ENCODE results near the gene SCYGR6. TPM values are rescaled to one million over a fixed set of nuclear protein-coding genes. Genes with fewer than 3 reads are reported as not detected.

SCYGR6 gene
- total and polyA plus RNA-seq, 9 of the 15 experiments (the other 6 are each of a cell fraction or from before 2014, with no cell fraction given) = not detected

- Histone ChIP-seq H2AFZ (ENCODE audit: low read depth, low read length) (no peak overlapping the region), H3K36me3 (ENCODE audit: control insufficient read depth, insufficient read depth, low read length) (no peaks in the 10 kb centered on the region), H3K9ac (ENCODE audit: insufficient read depth in 1 of 2, low read depth in 2 of 2, low read length in 2 of 2) (no peak overlapping the region), H3K27ac (ENCODE audit: extremely low read depth, low read depth, low read length) (no peak overlapping the region), H3K79me2 (ENCODE audit: control insufficient read depth, insufficient read depth, low read length) (no peaks in the 10 kb centered on the region), H3K27me3 (ENCODE audit: control insufficient read depth in 2 of 2, insufficient read depth in 2 of 2, low read length in 2 of 2) (peaks cover 4 to 8% of the 10 kb centered on the region in 2 experiments; a peak in 2 of 5 replicates), H3K4me3 (no peak overlapping the region), H3K4me2 (ENCODE audit: insufficient read depth, low read length) (no peak overlapping the region), H4K20me1 (replicated peaks; ENCODE audit: control insufficient read depth, insufficient read depth, low read length) (no peaks in the 10 kb centered on the region), H3K9me3 (replicated peaks; ENCODE audit: control insufficient read depth, insufficient read depth, low read depth, low read length) (no peaks in the 10 kb centered on the region), H3K9me1 (ENCODE audit: control insufficient read depth, insufficient read depth, low read length) (no peaks in the 10 kb centered on the region), H3K4me1 (replicated peaks in 1 of 2; ENCODE audit: control insufficient read depth in 2 of 2, insufficient read depth in 2 of 2, low read length in 2 of 2) (no peaks in the 10 kb centered on the region)
- intact Hi-C loops (cut with micrococcal nuclease) = no loop called here
- ChIA-PET CTCF (ENCODE audit: low intra/inter-chr PET ratio) (no interaction called here), POLR2A (interaction anchor here (1.1 kb wide), 1 partner anchor 8 kb away, joined by 3 read pairs; no protein-coding TSS in a partner anchor)
- no peak for ATAC-seq
- no TSS peak for BruUV-seq (replicated peaks)
- DNase-seq (ENCODE audit: extremely low read depth in 1 of 4, low spot score in 3 of 4) = no peak
- in situ Hi-C loops (cut with MboI) = no loop called here
- TF ChIP-seq CEBPB (tag; IDR thresholded peaks at IDR 0.05) = no peak
- TF ChIP-seq FOXK2 (conservative IDR thresholded peaks at IDR 0.05 in 1 of 2, IDR thresholded peaks at IDR 0.05 in 1 of 2; ENCODE audit: low read depth in 2 of 2) = no peak
- no peak for TF ChIP-seq DLX4 (CRISPR knock-in tag; IDR thresholded peaks at IDR 0.05)
- TF ChIP-seq CC2D1A (IDR thresholded peaks at IDR 0.05) = no peak
- no peak for TF ChIP-seq TEAD2 (tag; IDR thresholded peaks at IDR 0.05)
- TF ChIP-seq ZNF140 (CRISPR knock-in tag; IDR thresholded peaks at IDR 0.05) = no peak
- no peak for TF ChIP-seq LEF1 (IDR thresholded peaks at IDR 0.05)
- FAIRE-seq = no peak
- 6% methylated on average over 2 of the region's 2 CpGs for WGBS (ENCODE audit: insufficient coverage, low coverage, missing lambda C conversion rate)
Measured at GRCh38 chr2:227696990-227697679, 27.4 kb downstream of the SCYGR6 start.

All from K562 (cell line).